HepG2 (cell line): Measurements from ENCODE around the gene PRXL2B. TPM values are rescaled to one million over a fixed set of nuclear protein-coding genes. Genes with fewer than 3 reads are reported as not detected.
A peak's percentile ranks its signal among the peaks of the same experiment; 100 is the strongest.

Source experiments
- AGO1 ChIP-seq: fragments of 200-400 bp; formaldehyde crosslinking; IDR thresholded peaks from 2 replicates; pipeline ENCODE4 v1.6.1; 2017; ENCODE audit warnings: mild to moderate bottlenecking, low read depth, low read length, moderate library complexity; ENCODE audit not compliant: poor library complexity, severe bottlenecking
- CBX2 ChIP-seq, 2 experiments: fragments of 200-600 bp in 1 of 2; sonication (generic); formaldehyde crosslinking in 1 of 2; IDR thresholded peaks; 2 replicates each; pipeline versions ENCODE4 v1.7.0 to v1.8.1; 2018 to 2022; ENCODE audit warnings: low read depth in 2 of 2, low read length in 1 of 2, mild to moderate bottlenecking in 1 of 2, missing genetic modification reagents in 1 of 2
- ETV5 ChIP-seq: IDR thresholded peaks from 2 replicates; pipeline ENCODE4 v1.6.1; 2018; ENCODE audit warnings: missing biosample characterization, missing genetic modification reagents, inconsistent platforms, borderline replicate concordance
- FOXC1 ChIP-seq: sonication (generic); formaldehyde crosslinking; IDR thresholded peaks from 2 replicates; pipeline ENCODE4 v1.8.0; 2022; ENCODE audit warnings: mild to moderate bottlenecking, missing genetic modification reagents, borderline replicate concordance
- KDM3A ChIP-seq: IDR thresholded peaks from 2 replicates; pipeline ENCODE4 v1.6.1; 2018; ENCODE audit warnings: low read depth, missing compliant biosample characterization
- NR2C2 ChIP-seq: sonication (generic); formaldehyde crosslinking; IDR thresholded peaks from 2 replicates; pipeline ENCODE4 v1.4.0; 2020; ENCODE audit warnings: missing genetic modification reagents, mild to moderate bottlenecking, moderate library complexity, borderline replicate concordance
- PHF8 ChIP-seq: sonication (generic); formaldehyde crosslinking; IDR thresholded peaks from 2 replicates; pipeline ENCODE4 v1.5.0; 2020; ENCODE audit warnings: missing genetic modification reagents
- SP1 ChIP-seq, 2 experiments: fragments of 450-650 bp in 1 of 2; sonication (generic) in 1 of 2; formaldehyde crosslinking in 1 of 2; IDR thresholded peaks; 2 replicates each; pipeline versions ENCODE4 v1.4.0 to v1.6.1; 2016 to 2020; ENCODE audit warnings: missing genetic modification reagents in 1 of 2
- ZNF343 ChIP-seq: sonication (generic); formaldehyde crosslinking; IDR thresholded peaks from 2 replicates; pipeline ENCODE4 v1.4.0; 2020; ENCODE audit warnings: mild to moderate bottlenecking, missing genetic modification reagents
- ZNF557 ChIP-seq: sonication (generic); formaldehyde crosslinking; IDR thresholded peaks from 2 replicates; pipeline ENCODE4 v1.4.0; 2020; ENCODE audit warnings: missing genetic modification reagents
- ZNF782 ChIP-seq: sonication (generic); formaldehyde crosslinking; IDR thresholded peaks from 2 replicates; pipeline ENCODE4 v1.4.0; 2020; ENCODE audit warnings: missing genetic modification reagents, mild to moderate bottlenecking, borderline replicate concordance
- polyA plus RNA-seq, 8 experiments: library from polyadenylated mRNA; depleted of rRNA in 3 of 8; stranded (reverse) in 7 of 8; unstranded in 1 of 8; fragments of >200 nt; fragmentation: Illumina TruSeq in 4 of 8; extraction: Trizol in 4 of 8; gene quantifications; 2 replicates each; pipeline versions ENCODE4 v1.2.1 to v1.2.3, GENCODE V29; 2011 to 2016; ENCODE audit warnings: low read depth in 4 of 8, missing spikeins in 1 of 8, mixed read lengths in 1 of 8; ENCODE audit not compliant: insufficient read depth in 1 of 8
- total RNA-seq, 5 experiments: library from RNA; depleted of rRNA; stranded (reverse); fragments of >200 nt; fragmentation: Illumina TruSeq; extraction: Trizol; gene quantifications; 2 replicates each; pipeline ENCODE4 v1.2.3, GENCODE V29; 2016; ENCODE audit warnings: low read depth in 1 of 5
- TF ChIP-seq, protein P1 (sequence below): sonication (generic); formaldehyde crosslinking; IDR thresholded peaks from 2 replicates; pipeline ENCODE4 v1.9.0; 2022; ENCODE audit warnings: missing genetic modification reagents, mild to moderate bottlenecking, borderline replicate concordance
- TF ChIP-seq, protein P2 (sequence below): sonication (generic); formaldehyde crosslinking; IDR thresholded peaks from 2 replicates; pipeline ENCODE4 v1.8.0; 2022; ENCODE audit warnings: missing genetic modification reagents, low read depth, mild to moderate bottlenecking, borderline replicate concordance
- TF ChIP-seq, protein P3 (sequence below): sonication (generic); formaldehyde crosslinking; IDR thresholded peaks from 2 replicates; pipeline ENCODE4 v1.5.1; 2020; ENCODE audit warnings: mild to moderate bottlenecking, moderate library complexity, missing genetic modification reagents
- TF ChIP-seq, protein P4 (sequence below): sonication (generic); formaldehyde crosslinking; IDR thresholded peaks from 2 replicates; pipeline ENCODE4 v1.8.0; 2022; ENCODE audit warnings: missing genetic modification reagents, mild to moderate bottlenecking, inconsistent platforms, borderline replicate concordance

PRXL2B gene
- total and polyA plus RNA-seq, 2 of the 13 experiments (the other 11 are each of a cell fraction or from before 2014, with no cell fraction given) = 16.8 to 22.1 TPM

DNA sequence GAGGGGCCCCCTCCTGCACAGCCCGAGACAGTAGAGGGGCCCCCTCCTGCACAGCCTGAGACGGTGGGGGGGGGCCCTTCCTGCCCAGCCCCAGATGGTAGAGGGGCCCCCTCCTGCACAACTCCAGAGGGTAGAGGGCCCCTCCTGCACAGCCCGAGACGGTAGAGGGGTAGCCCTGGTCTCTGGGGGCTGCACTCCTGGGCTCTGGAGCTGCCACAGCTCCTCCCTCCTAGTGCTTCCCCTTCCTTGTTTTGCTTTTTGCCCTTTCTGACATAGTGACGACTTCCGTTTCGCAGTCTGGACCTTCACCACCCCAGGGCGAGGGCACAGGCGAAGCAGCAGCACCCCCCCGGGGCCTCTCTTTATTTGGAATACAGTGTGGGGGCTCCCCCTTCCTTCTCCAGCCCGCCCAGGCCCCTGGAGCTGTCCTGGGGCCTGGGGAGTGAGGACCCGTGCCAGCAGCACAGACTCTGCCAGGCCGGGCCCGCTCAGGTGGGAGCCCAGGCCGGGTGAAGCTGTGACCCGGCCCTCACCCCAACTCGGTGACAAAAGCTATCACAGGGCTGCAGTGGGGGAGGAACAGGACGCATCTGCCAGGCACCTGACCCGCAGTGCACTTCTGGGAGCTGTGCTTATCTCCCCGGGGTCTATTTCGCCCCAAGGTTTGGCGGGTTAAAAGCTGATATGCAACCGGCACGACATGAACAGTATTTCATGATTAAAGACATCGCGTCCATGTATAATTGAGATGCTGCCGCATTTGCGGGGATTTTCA is 1.1 kb upstream of the PRXL2B start (continued):
- TF ChIP-seq, protein P1, sequence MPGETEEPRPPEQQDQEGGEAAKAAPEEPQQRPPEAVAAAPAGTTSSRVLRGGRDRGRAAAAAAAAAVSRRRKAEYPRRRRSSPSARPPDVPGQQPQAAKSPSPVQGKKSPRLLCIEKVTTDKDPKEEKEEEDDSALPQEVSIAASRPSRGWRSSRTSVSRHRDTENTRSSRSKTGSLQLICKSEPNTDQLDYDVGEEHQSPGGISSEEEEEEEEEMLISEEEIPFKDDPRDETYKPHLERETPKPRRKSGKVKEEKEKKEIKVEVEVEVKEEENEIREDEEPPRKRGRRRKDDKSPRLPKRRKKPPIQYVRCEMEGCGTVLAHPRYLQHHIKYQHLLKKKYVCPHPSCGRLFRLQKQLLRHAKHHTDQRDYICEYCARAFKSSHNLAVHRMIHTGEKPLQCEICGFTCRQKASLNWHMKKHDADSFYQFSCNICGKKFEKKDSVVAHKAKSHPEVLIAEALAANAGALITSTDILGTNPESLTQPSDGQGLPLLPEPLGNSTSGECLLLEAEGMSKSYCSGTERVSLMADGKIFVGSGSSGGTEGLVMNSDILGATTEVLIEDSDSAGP (CRISPR knock-in tag) = peak; percentile 54; the same call in 1 of the 2 replicates
- TF ChIP-seq ZNF557 (CRISPR knock-in tag) (no peak), ZNF782 (no peak), AGO1 (peak; percentile 24), NR2C2 (CRISPR knock-in tag) (peak; percentile 49; the same call in 1 of the 2 replicates), ZNF343 (0 out of 2 replicates have a peak, but pooled peaks have one; percentile 26), PHF8 (CRISPR knock-in tag) (no peak), KDM3A (CRISPR knock-in tag) (no peak), SP1 (IDR thresholded peaks at IDR 0.05) (no peak), SP1 (CRISPR knock-in tag; IDR thresholded peaks at IDR 0.05) (peak; percentile 51; the same call in 1 of the 2 replicates), CBX2 (IDR thresholded peaks at IDR 0.05; ENCODE audit: low read depth, low read length) (no peak), CBX2 (CRISPR knock-in tag; IDR thresholded peaks at IDR 0.05; ENCODE audit: low read depth) (no peak), FOXC1 (0 out of 2 replicates have a peak, but pooled peaks have one; percentile 7), ETV5 (CRISPR knock-in tag) (peak; percentile 42)
- TF ChIP-seq, protein P2, sequence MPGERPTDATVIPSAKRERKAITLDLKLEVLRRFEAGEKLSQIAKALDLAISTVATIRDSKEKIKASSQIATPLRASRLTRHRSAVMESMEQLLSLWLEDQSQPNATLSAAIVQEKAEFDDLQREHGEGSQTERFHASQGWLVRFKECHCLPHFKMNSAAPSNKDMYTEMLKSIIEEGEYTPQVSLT (CRISPR knock-in tag) = no peak
- TF ChIP-seq, protein P3, sequence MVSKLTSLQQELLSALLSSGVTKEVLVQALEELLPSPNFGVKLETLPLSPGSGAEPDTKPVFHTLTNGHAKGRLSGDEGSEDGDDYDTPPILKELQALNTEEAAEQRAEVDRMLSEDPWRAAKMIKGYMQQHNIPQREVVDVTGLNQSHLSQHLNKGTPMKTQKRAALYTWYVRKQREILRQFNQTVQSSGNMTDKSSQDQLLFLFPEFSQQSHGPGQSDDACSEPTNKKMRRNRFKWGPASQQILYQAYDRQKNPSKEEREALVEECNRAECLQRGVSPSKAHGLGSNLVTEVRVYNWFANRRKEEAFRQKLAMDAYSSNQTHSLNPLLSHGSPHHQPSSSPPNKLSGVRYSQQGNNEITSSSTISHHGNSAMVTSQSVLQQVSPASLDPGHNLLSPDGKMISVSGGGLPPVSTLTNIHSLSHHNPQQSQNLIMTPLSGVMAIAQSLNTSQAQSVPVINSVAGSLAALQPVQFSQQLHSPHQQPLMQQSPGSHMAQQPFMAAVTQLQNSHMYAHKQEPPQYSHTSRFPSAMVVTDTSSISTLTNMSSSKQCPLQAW = peak; percentile 18; the same call in 1 of the 2 replicates
- TF ChIP-seq, protein P4, sequence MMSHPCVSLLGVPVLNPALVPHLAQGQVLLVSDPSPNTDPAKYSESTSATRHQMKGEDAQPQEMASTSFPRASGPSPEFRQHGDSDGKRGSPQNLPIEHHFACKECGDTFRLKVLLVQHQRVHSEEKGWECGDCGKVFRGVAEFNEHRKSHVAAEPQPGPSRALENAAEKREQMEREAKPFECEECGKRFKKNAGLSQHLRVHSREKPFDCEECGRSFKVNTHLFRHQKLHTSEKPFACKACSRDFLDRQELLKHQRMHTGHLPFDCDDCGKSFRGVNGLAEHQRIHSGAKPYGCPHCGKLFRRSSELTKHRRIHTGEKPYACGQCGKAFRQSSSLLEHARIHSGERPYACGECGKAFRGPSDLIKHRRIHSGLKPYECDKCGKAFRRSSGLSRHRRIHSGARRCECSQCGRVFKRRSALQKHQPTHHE (CRISPR knock-in tag) = no peak
